GM19463 (cell line): Measurements from ENCODE around the gene ADCYAP1.

Source experiments
- ATAC-seq: cut with Tn5 transposase; IDR thresholded peaks from one replicate; pipeline ENCODE4 v1.9.1; 2021; ENCODE audit warnings: mild to moderate bottlenecking, moderate library complexity; ENCODE audit not compliant: unreplicated experiment

The ADCYAP1 gene

GRCh38 chr18:959854-960253 is 55.2 kb downstream of the ADCYAP1 start:
- no peak for ATAC-seq
